ENCODE measurements around the gene FN1.
A peak's percentile ranks its signal among the peaks of the same experiment; 100 is the strongest.

Gene FN1

GRCh38 chr2:215435870-215436704, at the start of gene FN1:
Gene FN1, minus strand, starts transcription at chr2:215436068. Its CDS starts 266 bp downstream, at chr2:215435802.
- in situ Hi-C loops (cut with HindIII; ENCODE audit: low pct_unique_long_range_greater_than_20kb, low sequenced_read_pairs): no loop called here
- DNase-seq (ENCODE audit: low read depth in 1 of 2, low spot score in 1 of 2): peak; percentile 48 to 74
- TF ChIP-seq JUND (IDR thresholded peaks at IDR 0.05; ENCODE audit: low read depth): no peak

GRCh38 chr2:215485032-215485431, 49.2 kb upstream of the FN1 start:
- in situ Hi-C loops (cut with HindIII; ENCODE audit: low pct_unique_long_range_greater_than_20kb, low sequenced_read_pairs): no loop called here
- DNase-seq (ENCODE audit: low read depth in 1 of 2, low spot score in 1 of 2): no peak
- no peak for TF ChIP-seq JUND (IDR thresholded peaks at IDR 0.05; ENCODE audit: low read depth)

GRCh38 chr2:215484570-215484969, 48.7 kb upstream of the FN1 start:
- no peak for DNase-seq (ENCODE audit: low read depth in 1 of 2, low spot score in 1 of 2)
- in situ Hi-C loops (cut with HindIII; ENCODE audit: low pct_unique_long_range_greater_than_20kb, low sequenced_read_pairs): no loop called here
- TF ChIP-seq JUND (IDR thresholded peaks at IDR 0.05; ENCODE audit: low read depth): no peak

- TF ChIP-seq JUND (IDR thresholded peaks at IDR 0.05; ENCODE audit: low read depth): no peak
- no peak for DNase-seq (ENCODE audit: low read depth in 1 of 2, low spot score in 1 of 2)
- in situ Hi-C loops (cut with HindIII; ENCODE audit: low pct_unique_long_range_greater_than_20kb, low sequenced_read_pairs): no loop called here
Measured at GRCh38 chr2:215483431-215483830, 47.6 kb upstream of the FN1 start.

- DNase-seq (ENCODE audit: low read depth in 1 of 2, low spot score in 1 of 2): no peak
- TF ChIP-seq JUND (IDR thresholded peaks at IDR 0.05; ENCODE audit: low read depth): no peak
- in situ Hi-C loops (cut with HindIII; ENCODE audit: low pct_unique_long_range_greater_than_20kb, low sequenced_read_pairs): no loop called here
Measured at GRCh38 chr2:215479536-215480240, 43.8 kb upstream of the FN1 start.

- TF ChIP-seq JUND (IDR thresholded peaks at IDR 0.05; ENCODE audit: low read depth): no peak
- in situ Hi-C loops (cut with HindIII; ENCODE audit: low pct_unique_long_range_greater_than_20kb, low sequenced_read_pairs): no loop called here
- no peak for DNase-seq (ENCODE audit: low read depth in 1 of 2, low spot score in 1 of 2)
Measured at GRCh38 chr2:215479121-215479520, 43.3 kb upstream of the FN1 start.

- DNase-seq (ENCODE audit: low read depth in 1 of 2, low spot score in 1 of 2): no peak
- TF ChIP-seq JUND (IDR thresholded peaks at IDR 0.05; ENCODE audit: low read depth): no peak
- in situ Hi-C loops (cut with HindIII; ENCODE audit: low pct_unique_long_range_greater_than_20kb, low sequenced_read_pairs): no loop called here
Measured at GRCh38 chr2:215476424-215476823, 40.6 kb upstream of the FN1 start.

GRCh38 chr2:215466097-215466909, 30.4 kb upstream of the FN1 start:
- no peak for DNase-seq (ENCODE audit: low read depth in 1 of 2, low spot score in 1 of 2)
- in situ Hi-C loops (cut with HindIII; ENCODE audit: low pct_unique_long_range_greater_than_20kb, low sequenced_read_pairs): no loop called here
- no peak for TF ChIP-seq JUND (IDR thresholded peaks at IDR 0.05; ENCODE audit: low read depth)

- DNase-seq (ENCODE audit: low read depth in 1 of 2, low spot score in 1 of 2): no peak
- in situ Hi-C loops (cut with HindIII; ENCODE audit: low pct_unique_long_range_greater_than_20kb, low sequenced_read_pairs): no loop called here
- TF ChIP-seq JUND (IDR thresholded peaks at IDR 0.05; ENCODE audit: low read depth): no peak
Measured at GRCh38 chr2:215465256-215465655, 29.4 kb upstream of the FN1 start.

- DNase-seq (ENCODE audit: low read depth in 1 of 2, low spot score in 1 of 2): no peak
- in situ Hi-C loops (cut with HindIII; ENCODE audit: low pct_unique_long_range_greater_than_20kb, low sequenced_read_pairs): no loop called here
- no peak for TF ChIP-seq JUND (IDR thresholded peaks at IDR 0.05; ENCODE audit: low read depth)
Measured at GRCh38 chr2:215461836-215462532, 26.1 kb upstream of the FN1 start.

GRCh38 chr2:215460682-215461382, 25.0 kb upstream of the FN1 start:
- in situ Hi-C loops (cut with HindIII; ENCODE audit: low pct_unique_long_range_greater_than_20kb, low sequenced_read_pairs): no loop called here
- DNase-seq (ENCODE audit: low read depth in 1 of 2, low spot score in 1 of 2): no peak

More at GRCh38 chr2:215460682-215461382, 25.0 kb upstream of the FN1 start:
- TF ChIP-seq JUND (IDR thresholded peaks at IDR 0.05; ENCODE audit: low read depth): no peak
